RWPE1 (cell line): ENCODE results near the gene USF1.

ENCODE experiments used
- CTCF ChIA-PET: fragments of 350-600 bp; sonication (Branson Sonifier 250); formaldehyde crosslinking; extraction: SDS; loops from one replicate; lab custom pipeline; 2021; lab: Yijun Ruan, JAX
- POLR2A ChIA-PET: fragments of 400-600 bp; formaldehyde crosslinking; extraction: SDS; loops from one replicate; lab custom pipeline; 2020; ENCODE audit warnings: antibody characterized with exemption; ENCODE audit not compliant: low non-redundant PET; lab: Yijun Ruan, JAX
- DNase-seq: peaks from one replicate; pipeline ENCODE4 v3.0.0; 2012; ENCODE audit warnings: low spot score
- H3K27ac ChIP-seq: fragments of 450-650 bp; 2 replicates; pipeline ENCODE4 v1.5.1; 2017
- TF ChIP-seq, protein P1 (sequence below): fragments of 450-650 bp; conservative IDR thresholded peaks from 2 replicates; pipeline ENCODE4 v1.5.1; 2017; ENCODE audit warnings: low read depth, mild to moderate bottlenecking

Gene USF1, protein sequence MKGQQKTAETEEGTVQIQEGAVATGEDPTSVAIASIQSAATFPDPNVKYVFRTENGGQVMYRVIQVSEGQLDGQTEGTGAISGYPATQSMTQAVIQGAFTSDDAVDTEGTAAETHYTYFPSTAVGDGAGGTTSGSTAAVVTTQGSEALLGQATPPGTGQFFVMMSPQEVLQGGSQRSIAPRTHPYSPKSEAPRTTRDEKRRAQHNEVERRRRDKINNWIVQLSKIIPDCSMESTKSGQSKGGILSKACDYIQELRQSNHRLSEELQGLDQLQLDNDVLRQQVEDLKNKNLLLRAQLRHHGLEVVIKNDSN

DNA sequence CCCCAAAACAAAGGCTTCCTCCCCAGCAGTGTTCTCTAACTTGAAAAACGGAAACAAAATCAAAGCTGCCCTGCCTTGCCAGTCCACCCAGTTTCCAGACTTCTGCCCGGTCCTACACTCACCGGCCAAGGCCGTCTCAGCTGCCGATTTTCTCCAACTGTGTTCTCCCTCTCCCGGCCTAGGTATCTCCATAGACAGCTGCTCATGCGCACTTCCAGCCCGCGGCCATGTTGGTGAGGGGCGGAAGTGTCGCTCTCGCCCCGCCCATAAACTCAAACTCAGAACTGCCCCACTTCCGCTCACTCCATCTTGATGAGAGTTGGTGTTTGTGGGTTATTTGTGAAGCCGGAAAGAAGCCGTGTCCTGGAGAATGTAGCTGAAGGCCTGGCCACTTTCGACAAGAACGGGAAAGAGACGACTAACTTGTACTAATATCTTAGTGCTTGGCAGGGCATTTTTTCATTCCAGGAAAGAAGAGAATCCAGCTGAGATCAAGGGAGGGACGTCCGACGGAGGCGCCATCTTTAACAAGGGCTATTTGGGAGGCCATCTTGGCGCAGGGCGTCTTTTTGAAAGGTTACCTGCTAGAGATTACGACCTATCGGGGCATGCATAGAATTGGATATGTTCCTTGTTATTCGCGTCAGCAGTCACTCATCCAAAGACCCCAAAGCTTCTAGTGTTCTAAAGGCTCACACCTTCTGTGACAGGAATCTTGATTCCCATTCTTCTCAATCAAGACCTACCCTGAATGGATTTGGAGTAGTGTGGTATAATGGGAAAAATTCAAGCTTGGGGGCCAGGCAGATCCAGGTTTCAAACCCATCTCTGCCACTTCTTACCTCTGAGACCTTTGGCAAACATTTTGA, at the start of gene USF1:
TSS of gene USF1 (minus strand) at position 242 of the 869 bp plus-strand sequence. CDS start 2,702 bp downstream, outside the sequence.
- DNase-seq = peak; percentile 93
- ChIA-PET CTCF (interaction anchor here (0.6 to 3.1 kb wide), 8 partner anchors 27 to 69 kb away, joined by 3 to 12 read pairs (median 4); partner anchors contain the start of gene KLHDC9), POLR2A (interaction anchor here (1.0 to 2.1 kb wide), 2 partner anchors 25 to 43 kb away, joined by 3 to 9 read pairs; partner anchors contain the start of gene F11R)
- peak within 1 kb of the TSS; percentile 91 for H3K27ac ChIP-seq
- TF ChIP-seq, protein P1, sequence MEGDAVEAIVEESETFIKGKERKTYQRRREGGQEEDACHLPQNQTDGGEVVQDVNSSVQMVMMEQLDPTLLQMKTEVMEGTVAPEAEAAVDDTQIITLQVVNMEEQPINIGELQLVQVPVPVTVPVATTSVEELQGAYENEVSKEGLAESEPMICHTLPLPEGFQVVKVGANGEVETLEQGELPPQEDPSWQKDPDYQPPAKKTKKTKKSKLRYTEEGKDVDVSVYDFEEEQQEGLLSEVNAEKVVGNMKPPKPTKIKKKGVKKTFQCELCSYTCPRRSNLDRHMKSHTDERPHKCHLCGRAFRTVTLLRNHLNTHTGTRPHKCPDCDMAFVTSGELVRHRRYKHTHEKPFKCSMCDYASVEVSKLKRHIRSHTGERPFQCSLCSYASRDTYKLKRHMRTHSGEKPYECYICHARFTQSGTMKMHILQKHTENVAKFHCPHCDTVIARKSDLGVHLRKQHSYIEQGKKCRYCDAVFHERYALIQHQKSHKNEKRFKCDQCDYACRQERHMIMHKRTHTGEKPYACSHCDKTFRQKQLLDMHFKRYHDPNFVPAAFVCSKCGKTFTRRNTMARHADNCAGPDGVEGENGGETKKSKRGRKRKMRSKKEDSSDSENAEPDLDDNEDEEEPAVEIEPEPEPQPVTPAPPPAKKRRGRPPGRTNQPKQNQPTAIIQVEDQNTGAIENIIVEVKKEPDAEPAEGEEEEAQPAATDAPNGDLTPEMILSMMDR = no peak

DNA sequence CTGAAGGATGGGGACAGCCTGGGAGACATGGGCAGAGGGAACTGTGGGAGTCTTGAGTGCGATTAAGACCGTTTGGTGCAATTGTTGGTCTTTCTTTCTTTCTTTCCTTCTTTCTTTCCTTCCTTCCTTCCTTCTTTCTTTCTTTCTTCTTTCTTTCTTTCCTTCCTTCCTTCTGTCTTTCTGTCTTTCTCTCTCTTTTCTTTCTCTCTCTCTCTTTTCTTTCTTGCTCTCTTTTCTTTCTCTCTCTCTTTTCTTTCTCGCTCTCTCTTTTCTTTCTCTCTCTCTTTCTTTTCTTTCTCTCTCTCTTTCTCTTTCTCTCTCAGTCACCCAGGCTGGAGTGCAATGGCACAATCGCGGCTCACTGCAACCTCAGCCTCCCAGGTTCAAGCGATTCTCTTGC, 49.5 kb upstream of the USF1 start:
- no peak for DNase-seq
- POLR2A ChIA-PET = no interaction called here
- CTCF ChIA-PET = interaction anchor here (0.6 to 4.3 kb wide), 2 partner anchors 23 to 42 kb away, joined by 3 to 75 read pairs; partner anchors contain the start of gene ARHGAP30
- TF ChIP-seq, protein P1 = no peak
- H3K27ac ChIP-seq = no peak overlapping the region

DNA sequence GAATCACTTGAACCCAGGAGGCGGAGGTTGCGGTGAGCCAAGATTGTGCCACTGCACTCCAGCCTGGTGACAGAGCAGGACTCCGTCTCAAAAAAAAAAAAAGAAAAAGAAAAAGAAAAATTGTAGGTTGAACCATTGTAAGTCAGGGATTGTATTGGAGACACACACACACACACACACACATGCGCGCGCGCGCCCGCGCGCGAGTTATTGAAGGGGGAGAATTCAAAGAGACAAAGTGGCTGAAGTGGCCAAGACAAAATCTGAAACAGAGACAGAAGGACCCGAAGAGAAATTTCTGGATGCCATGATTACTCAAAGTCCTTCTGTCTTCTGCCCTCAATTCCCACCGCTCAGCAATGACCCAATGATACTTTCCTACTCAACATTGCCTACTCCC, 48.7 kb upstream of the USF1 start:
- CTCF ChIA-PET = interaction anchor here (0.6 to 4.3 kb wide), 3 partner anchors 10 to 147 kb away, joined by 3 to 75 read pairs (median 3); partner anchors contain the start of gene ARHGAP30
- DNase-seq = no peak
- POLR2A ChIA-PET = no interaction called here
- TF ChIP-seq, protein P1 = no peak
- H3K27ac ChIP-seq = no peak overlapping the region

DNA sequence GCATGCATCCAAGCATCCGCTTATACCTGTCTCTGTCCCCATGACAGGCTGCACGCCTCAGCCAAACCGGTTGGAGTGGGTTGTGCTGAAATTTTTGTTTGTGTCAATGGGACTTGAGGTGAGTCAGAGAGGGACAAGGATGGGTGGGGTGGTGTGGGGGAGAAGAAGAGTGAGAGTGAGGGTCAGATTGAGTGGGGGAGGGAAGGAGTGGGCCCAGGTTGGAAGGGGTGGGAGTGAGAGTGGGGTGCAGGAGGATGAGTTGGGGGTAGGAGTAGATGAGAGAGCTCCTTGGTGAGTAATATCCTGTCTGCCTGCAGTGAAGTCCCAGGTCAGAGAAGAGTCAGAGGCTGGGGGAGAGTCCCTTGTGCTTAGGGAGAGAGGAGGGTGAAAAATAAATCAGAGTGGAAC, 46.8 kb upstream of the USF1 start:
- TF ChIP-seq, protein P1 = no peak
- CTCF ChIA-PET = interaction anchor here (1.0 to 1.1 kb wide), 2 partner anchors 47 to 51 kb away, joined by 3 to 5 read pairs; partner anchors contain the start of gene USF1
- POLR2A ChIA-PET = no interaction called here
- peak; percentile 73 for DNase-seq
- no peak overlapping the region for H3K27ac ChIP-seq

DNA sequence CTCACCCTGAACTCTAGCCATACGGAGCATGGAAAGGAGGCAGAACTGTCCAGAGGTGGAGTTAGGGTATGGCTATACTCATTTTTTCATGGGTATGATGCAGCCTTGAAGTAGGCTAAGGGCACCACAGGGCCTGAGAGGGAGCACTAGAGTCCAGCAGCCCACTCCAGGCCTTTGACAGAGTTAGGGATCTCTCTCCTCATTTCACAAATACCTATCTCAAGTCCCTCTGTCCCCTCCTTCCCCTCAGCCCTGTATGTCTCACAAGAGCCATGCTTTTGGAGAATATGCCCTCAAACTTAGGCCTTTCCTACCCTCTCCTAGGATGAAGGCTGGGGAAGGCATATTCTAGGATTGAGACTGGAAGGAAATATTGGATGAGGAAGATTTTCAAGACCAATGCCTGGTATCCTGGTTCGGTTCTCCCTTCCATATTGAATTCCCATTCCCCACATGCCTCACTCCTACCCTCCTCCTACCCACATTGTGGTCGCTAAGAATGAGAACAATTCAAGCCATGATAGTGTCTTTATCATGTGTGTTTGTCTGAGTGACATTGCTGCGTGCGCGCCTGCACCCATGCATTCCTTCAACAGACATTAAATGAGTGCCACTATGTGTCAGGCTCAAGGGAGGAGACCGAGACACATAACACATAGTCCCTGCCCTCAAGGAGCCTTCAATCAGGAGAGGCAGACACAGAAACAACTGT, 46.2 kb upstream of the USF1 start:
- no peak overlapping the region for H3K27ac ChIP-seq
- ChIA-PET POLR2A (no interaction called here), CTCF (interaction anchor here (1.0 kb wide), 1 partner anchor 46 kb away, joined by 3 read pairs; the partner anchor contains the start of gene USF1)
- TF ChIP-seq, protein P1 = no peak
- DNase-seq = no peak
